GM06990 (cell line): ENCODE data around the gene AQP3.
"Not testable (repeated sequence)": the region's sequence is repeated elsewhere in the genome, so short reads cannot be mapped to it uniquely, and the experiment has no call there.

ENCODE experiments used
- DNase-seq: peaks from one replicate; pipeline ENCODE4 v3.0.0-alpha.2; 2011; ENCODE audit not compliant: insufficient read length; ENCODE audit errors: extremely low read depth
- H3K27me3 ChIP-seq: replicated peaks from 2 replicates; pipeline ENCODE4 v1.6.0; 2011; ENCODE audit warnings: low read length; ENCODE audit not compliant: control insufficient read depth, insufficient read depth
- H3K36me3 ChIP-seq: 2 replicates; pipeline ENCODE4 v1.5.1; 2011; ENCODE audit warnings: low read length; ENCODE audit not compliant: control insufficient read depth, insufficient read depth
- H3K4me3 ChIP-seq: replicated peaks from 2 replicates; pipeline ENCODE4 v1.5.1; 2011; ENCODE audit warnings: low read depth, mild to moderate bottlenecking, control low read depth, low read length
- CTCF ChIP-seq: IDR thresholded peaks from 2 replicates; pipeline ENCODE4 v1.5.1; 2011; ENCODE audit warnings: low read length, control low read depth, mild to moderate bottlenecking, inconsistent platforms; ENCODE audit not compliant: insufficient read depth, poor library complexity, severe bottlenecking

Gene AQP3

GRCh38 chr9:33393581-33393980, 53.8 kb downstream of the AQP3 start:
- no peak overlapping the region for H3K4me3 ChIP-seq
- no peaks in the 10 kb centered on the region; the same call in 1 of the 2 replicates for H3K27me3 ChIP-seq
- DNase-seq: no peak
- H3K36me3 ChIP-seq: no peaks in the 10 kb centered on the region
- TF ChIP-seq CTCF: no peak

- H3K36me3 ChIP-seq, H3K4me3 ChIP-seq, DNase-seq, H3K27me3 ChIP-seq: not testable (repeated sequence)
Observed at GRCh38 chr9:33392591-33393021, 54.8 kb downstream of the AQP3 start.
